ENCODE data around the gene IL17B. TPM values are rescaled to one million over a fixed set of nuclear protein-coding genes. Genes with fewer than 3 reads are reported as not detected.

Gene IL17B
- total and polyA plus RNA-seq, 2 of the 8 experiments (the other 6 are each of a cell fraction or from before 2014, with no cell fraction given): 0.18 TPM; not detected in 1

- TF ChIP-seq EP300 (IDR thresholded peaks at IDR 0.05; ENCODE audit: borderline replicate concordance in 1 of 2, low read depth in 2 of 2, low read length in 2 of 2) (no peak), EGR1 (IDR thresholded peaks at IDR 0.05; ENCODE audit: borderline replicate concordance, low read depth, low read length) (no peak), BACH1 (IDR thresholded peaks at IDR 0.05; ENCODE audit: low read length) (no peak), ATF3 (IDR thresholded peaks at IDR 0.05; ENCODE audit: insufficient read depth, low read depth, low read length) (no peak), HDAC6 (IDR thresholded peaks at IDR 0.05; ENCODE audit: low read depth, low read length) (no peak), SUZ12 (IDR thresholded peaks at IDR 0.05; ENCODE audit: low read length) (no peak)
These were observed 20.1 kb downstream of the IL17B start (continued) for GRCh38 chr5:149358868-149359495.

All from H1 (cell line).